ENCODE data around the gene CASTOR1.

CASTOR1 gene

DNA sequence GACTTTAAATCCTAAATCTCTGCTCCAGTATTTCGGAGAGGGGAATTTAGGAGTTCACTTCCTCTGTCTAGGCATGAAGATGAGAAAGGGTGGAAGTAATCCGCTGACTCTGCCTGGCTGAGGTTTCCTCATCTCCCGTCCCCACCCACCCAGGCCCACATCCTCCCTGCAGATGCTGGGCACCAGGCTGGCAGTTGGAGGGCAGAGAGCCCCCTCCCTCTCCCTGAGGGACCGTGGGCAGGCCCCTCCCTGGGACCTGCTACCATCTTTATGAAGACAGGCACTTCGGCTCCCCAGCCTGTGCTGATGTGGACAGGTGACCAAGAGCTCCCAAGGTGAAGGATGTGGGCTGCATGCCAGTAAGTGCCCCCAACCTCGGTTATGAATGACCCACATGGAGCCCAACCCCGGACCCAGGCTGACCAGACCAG is 6.7 kb downstream of the CASTOR1 start:
- Histone ChIP-seq H3K4me3 (ENCODE audit: extremely low read depth, insufficient read depth, low read length, poor library complexity, severe bottlenecking) (no peak overlapping the region), H3K9me3 (ENCODE audit: control insufficient read depth, low read length) (no peaks in the 10 kb centered on the region), H3K36me3 (ENCODE audit: control insufficient read depth, insufficient read depth, low read length) (no peaks in the 10 kb centered on the region), H3K4me1 (ENCODE audit: control insufficient read depth, insufficient read depth, low read length, poor library complexity, severe bottlenecking) (peaks cover 6% of the 10 kb centered on the region), H3K27ac (ENCODE audit: low read depth, low read length, severe bottlenecking) (no peak overlapping the region)
- WGBS, 2 experiments (ENCODE audit: insufficient coverage in 2 of 2) = 86 to 98% methylated on average over 5 of the region's 7 CpGs

DNA sequence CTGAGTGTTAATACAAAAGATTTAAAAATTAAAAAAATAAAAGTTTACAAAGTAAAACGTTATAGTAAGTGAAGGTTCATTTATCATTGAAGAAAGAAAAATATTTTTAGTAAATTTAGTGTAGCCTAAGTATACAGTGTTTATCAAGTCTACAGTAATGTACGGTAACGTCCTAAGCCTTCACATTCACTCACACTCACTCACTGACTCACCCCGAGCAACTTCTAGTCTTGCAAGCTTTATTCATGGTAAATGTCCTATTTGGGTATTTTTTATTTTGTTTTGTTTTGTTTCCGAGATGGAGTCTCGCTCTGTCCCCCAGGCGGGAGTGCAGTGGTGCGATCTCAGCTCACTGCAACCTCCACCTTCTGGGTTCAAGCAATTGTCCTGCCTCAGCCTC is 8.8 kb downstream of the CASTOR1 start:
- Histone ChIP-seq H3K4me3 (ENCODE audit: extremely low read depth, insufficient read depth, low read length, poor library complexity, severe bottlenecking) (no peak overlapping the region), H3K4me1 (ENCODE audit: control insufficient read depth, insufficient read depth, low read length, poor library complexity, severe bottlenecking) (peaks cover 6% of the 10 kb centered on the region)
- WGBS, 2 experiments (ENCODE audit: insufficient coverage in 2 of 2) = 90 to 96% methylated on average over 3 to 5 of the region's 8 CpGs

DNA sequence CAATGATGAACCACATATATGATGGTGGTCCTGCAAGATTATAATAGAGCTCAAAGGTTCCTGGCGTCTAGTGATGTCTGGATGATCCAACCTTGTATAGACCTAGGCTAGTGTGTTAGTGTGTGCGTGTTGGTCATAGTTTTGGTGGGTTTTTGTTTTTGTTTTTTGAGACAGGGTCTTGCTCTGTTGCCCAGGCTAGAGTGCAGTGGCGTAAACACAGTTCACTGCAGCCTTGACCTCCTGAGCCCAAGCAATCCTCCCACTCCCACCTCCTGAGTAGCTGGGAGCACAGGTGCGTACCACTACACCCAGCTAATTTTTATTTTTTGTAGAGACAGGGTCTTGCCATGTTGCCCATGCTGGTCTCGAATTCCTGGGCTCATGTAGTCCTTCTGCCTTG is 9.4 kb downstream of the CASTOR1 start:
- H3K27ac ChIP-seq (ENCODE audit: low read depth, low read length, severe bottlenecking) = no peak overlapping the region
- H3K4me1 ChIP-seq (ENCODE audit: control insufficient read depth, insufficient read depth, low read length, poor library complexity, severe bottlenecking) = peaks cover 6% of the 10 kb centered on the region
- H3K36me3 ChIP-seq (ENCODE audit: control insufficient read depth, insufficient read depth, low read length) = no peaks in the 10 kb centered on the region
- no peak overlapping the region for H3K4me3 ChIP-seq (ENCODE audit: extremely low read depth, insufficient read depth, low read length, poor library complexity, severe bottlenecking)
- WGBS, 2 experiments (ENCODE audit: insufficient coverage in 2 of 2) = 100% methylated on average over 3 to 4 of the region's 5 CpGs
- no peaks in the 10 kb centered on the region for H3K9me3 ChIP-seq (ENCODE audit: control insufficient read depth, low read length)

More for the DNA sequence above, 8.8 kb downstream of the CASTOR1 start:
- no peak overlapping the region for H3K27ac ChIP-seq (ENCODE audit: low read depth, low read length, severe bottlenecking)
- H3K9me3 ChIP-seq (ENCODE audit: control insufficient read depth, low read length) = no peaks in the 10 kb centered on the region
- H3K36me3 ChIP-seq (ENCODE audit: control insufficient read depth, insufficient read depth, low read length) = no peaks in the 10 kb centered on the region

DNA sequence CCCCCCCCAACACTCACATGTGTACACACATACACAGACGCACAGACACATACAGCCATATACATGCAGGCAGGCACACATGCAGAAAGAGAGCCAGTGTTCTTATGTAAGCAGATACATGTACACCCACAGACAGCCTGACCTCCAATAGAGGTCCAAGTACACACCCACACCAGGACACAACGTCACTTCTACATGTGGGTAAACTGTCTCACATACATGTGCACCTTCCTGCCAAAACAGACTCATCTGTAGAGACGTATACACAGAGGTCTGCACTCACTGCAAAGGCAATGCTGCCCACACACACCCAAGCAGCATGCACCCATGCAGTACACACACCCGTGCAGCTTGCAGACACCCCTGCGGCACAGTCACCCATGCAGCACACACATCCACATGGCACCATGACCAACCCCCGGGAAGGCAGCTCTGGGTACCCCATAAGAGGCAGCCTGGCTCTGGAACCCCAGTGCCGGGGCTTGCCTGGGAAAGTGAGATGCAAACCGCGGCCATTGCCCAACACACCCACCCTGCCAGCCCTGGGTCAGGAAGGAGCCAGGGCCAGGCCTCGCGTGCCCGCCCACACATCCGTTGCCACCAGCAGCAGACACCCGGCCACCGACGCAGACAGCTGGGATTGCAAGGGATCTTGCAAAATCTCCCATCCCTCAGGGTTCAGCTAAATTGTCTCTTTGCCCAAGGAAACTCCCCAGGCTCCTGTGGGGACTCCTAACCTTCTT is 10.1 kb downstream of the CASTOR1 start:
- no peak overlapping the region for H3K27ac ChIP-seq (ENCODE audit: low read depth, low read length, severe bottlenecking)
- H3K4me3 ChIP-seq (ENCODE audit: extremely low read depth, insufficient read depth, low read length, poor library complexity, severe bottlenecking) = no peak overlapping the region
- H3K4me1 ChIP-seq (ENCODE audit: control insufficient read depth, insufficient read depth, low read length, poor library complexity, severe bottlenecking) = peaks cover 6% of the 10 kb centered on the region
- 86 to 88% methylated on average over 10 to 14 of the region's 16 CpGs for WGBS, 2 experiments (ENCODE audit: insufficient coverage in 2 of 2)
- no peaks in the 10 kb centered on the region for H3K36me3 ChIP-seq (ENCODE audit: control insufficient read depth, insufficient read depth, low read length)
- no peaks in the 10 kb centered on the region for H3K9me3 ChIP-seq (ENCODE audit: control insufficient read depth, low read length)

- WGBS, 2 experiments (ENCODE audit: insufficient coverage in 2 of 2) = 59 to 60% methylated on average over 9 to 10 of the region's 14 CpGs
These were observed 11.6 kb downstream of the CASTOR1 start for GRCh38 chr22:30277547-30278344.

GRCh38 chr22:30276039-30276438 is 13.3 kb downstream of the CASTOR1 start:
- H3K9me3 ChIP-seq (ENCODE audit: control insufficient read depth, low read length) = no peaks in the 10 kb centered on the region
- H3K36me3 ChIP-seq (ENCODE audit: control insufficient read depth, insufficient read depth, low read length) = no peaks in the 10 kb centered on the region
- H3K4me3 ChIP-seq (ENCODE audit: extremely low read depth, insufficient read depth, low read length, poor library complexity, severe bottlenecking) = no peak overlapping the region
- H3K4me1 ChIP-seq (ENCODE audit: control insufficient read depth, insufficient read depth, low read length, poor library complexity, severe bottlenecking) = peaks cover 6% of the 10 kb centered on the region
- 90 to 95% methylated on average over 8 of the region's 8 CpGs for WGBS, 2 experiments (ENCODE audit: insufficient coverage in 2 of 2)
- H3K27ac ChIP-seq (ENCODE audit: low read depth, low read length, severe bottlenecking) = no peak overlapping the region

More at GRCh38 chr22:30277547-30278344, 11.6 kb downstream of the CASTOR1 start:
- Histone ChIP-seq H3K36me3 (ENCODE audit: control insufficient read depth, insufficient read depth, low read length) (no peaks in the 10 kb centered on the region), H3K9me3 (ENCODE audit: control insufficient read depth, low read length) (no peaks in the 10 kb centered on the region), H3K4me3 (ENCODE audit: extremely low read depth, insufficient read depth, low read length, poor library complexity, severe bottlenecking) (no peak overlapping the region), H3K27ac (ENCODE audit: low read depth, low read length, severe bottlenecking) (peak overlapping the region; percentile 11), H3K4me1 (ENCODE audit: control insufficient read depth, insufficient read depth, low read length, poor library complexity, severe bottlenecking) (peaks cover 6% of the 10 kb centered on the region)

- H3K4me3 ChIP-seq (ENCODE audit: extremely low read depth, insufficient read depth, low read length, poor library complexity, severe bottlenecking) = no peak overlapping the region
- peaks cover 6% of the 10 kb centered on the region for H3K4me1 ChIP-seq (ENCODE audit: control insufficient read depth, insufficient read depth, low read length, poor library complexity, severe bottlenecking)
- WGBS, 2 experiments (ENCODE audit: insufficient coverage in 2 of 2) = 82 to 93% methylated on average over 6 of the region's 8 CpGs
- H3K36me3 ChIP-seq (ENCODE audit: control insufficient read depth, insufficient read depth, low read length) = no peaks in the 10 kb centered on the region
- no peak overlapping the region for H3K27ac ChIP-seq (ENCODE audit: low read depth, low read length, severe bottlenecking)
- H3K9me3 ChIP-seq (ENCODE audit: control insufficient read depth, low read length) = no peaks in the 10 kb centered on the region
These were observed 13.7 kb downstream of the CASTOR1 start for GRCh38 chr22:30275625-30276024.

- 76 to 94% methylated on average over 3 to 6 of the region's 9 CpGs for WGBS, 2 experiments (ENCODE audit: insufficient coverage in 2 of 2)
These were observed 14.9 kb downstream of the CASTOR1 start for GRCh38 chr22:30274437-30274812.

GRCh38 chr22:30273711-30274436 is 15.4 kb downstream of the CASTOR1 start:
- H3K36me3 ChIP-seq (ENCODE audit: control insufficient read depth, insufficient read depth, low read length) = no peaks in the 10 kb centered on the region
- no peak overlapping the region for H3K4me3 ChIP-seq (ENCODE audit: extremely low read depth, insufficient read depth, low read length, poor library complexity, severe bottlenecking)
- no peak overlapping the region for H3K27ac ChIP-seq (ENCODE audit: low read depth, low read length, severe bottlenecking)
- H3K9me3 ChIP-seq (ENCODE audit: control insufficient read depth, low read length) = no peaks in the 10 kb centered on the region
- H3K4me1 ChIP-seq (ENCODE audit: control insufficient read depth, insufficient read depth, low read length, poor library complexity, severe bottlenecking) = peaks cover 6% of the 10 kb centered on the region
- WGBS, 2 experiments (ENCODE audit: insufficient coverage in 2 of 2) = 72 to 81% methylated on average over 9 of the region's 10 CpGs

More at GRCh38 chr22:30274437-30274812, 14.9 kb downstream of the CASTOR1 start:
- Histone ChIP-seq H3K36me3 (ENCODE audit: control insufficient read depth, insufficient read depth, low read length) (no peaks in the 10 kb centered on the region), H3K4me3 (ENCODE audit: extremely low read depth, insufficient read depth, low read length, poor library complexity, severe bottlenecking) (no peak overlapping the region), H3K27ac (ENCODE audit: low read depth, low read length, severe bottlenecking) (no peak overlapping the region), H3K9me3 (ENCODE audit: control insufficient read depth, low read length) (no peaks in the 10 kb centered on the region), H3K4me1 (ENCODE audit: control insufficient read depth, insufficient read depth, low read length, poor library complexity, severe bottlenecking) (peaks cover 6% of the 10 kb centered on the region)

DNA sequence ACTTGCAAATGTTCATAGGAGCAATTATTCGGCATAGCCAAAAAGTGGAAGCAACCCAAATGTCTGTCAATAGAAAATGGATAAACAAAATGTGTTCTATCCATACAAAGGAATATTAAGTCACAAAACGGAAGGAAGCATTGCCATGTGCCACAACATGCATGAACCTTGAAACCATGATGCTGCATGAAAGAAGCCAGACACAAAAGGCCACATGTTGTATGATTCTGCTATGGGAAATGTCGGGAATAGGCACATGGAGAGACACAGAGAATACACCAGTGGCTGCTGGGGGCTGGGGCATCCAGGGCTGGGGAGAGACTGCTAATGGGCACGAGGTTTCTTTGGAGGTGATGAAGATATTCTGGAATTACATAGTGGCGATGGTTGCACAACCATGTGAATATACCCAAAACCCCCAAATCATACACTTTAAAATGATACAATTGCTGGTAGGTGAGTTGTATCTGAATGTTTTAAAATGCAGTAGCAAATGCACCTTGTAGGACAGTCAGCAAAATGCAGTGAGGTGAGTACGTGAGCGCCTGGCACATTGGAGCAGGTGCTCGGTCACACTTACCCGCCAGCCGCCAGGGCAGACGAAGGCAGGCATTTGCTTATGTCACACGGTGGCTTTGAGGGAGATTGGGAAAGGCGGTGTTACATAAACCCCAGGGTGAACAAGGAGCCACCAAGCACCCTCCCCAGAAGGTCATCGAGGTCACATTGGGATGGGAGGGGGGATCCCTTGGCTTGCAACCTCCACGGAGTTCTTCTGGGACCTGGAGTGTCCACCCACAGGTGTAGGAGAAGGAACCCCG is 16.3 kb downstream of the CASTOR1 start:
- WGBS, 2 experiments (ENCODE audit: insufficient coverage in 2 of 2) = 87 to 89% methylated on average over 11 to 12 of the region's 16 CpGs
- H3K36me3 ChIP-seq (ENCODE audit: control insufficient read depth, insufficient read depth, low read length) = no peaks in the 10 kb centered on the region
- no peak overlapping the region for H3K27ac ChIP-seq (ENCODE audit: low read depth, low read length, severe bottlenecking)

More for the DNA sequence above, 16.3 kb downstream of the CASTOR1 start:
- Histone ChIP-seq H3K4me3 (ENCODE audit: extremely low read depth, insufficient read depth, low read length, poor library complexity, severe bottlenecking) (no peak overlapping the region), H3K9me3 (ENCODE audit: control insufficient read depth, low read length) (no peaks in the 10 kb centered on the region), H3K4me1 (ENCODE audit: control insufficient read depth, insufficient read depth, low read length, poor library complexity, severe bottlenecking) (peaks cover 4% of the 10 kb centered on the region)
